Nephron (organoid): ENCODE results near the gene LEMD2.
"Not testable (repeated sequence)": the region's sequence is repeated elsewhere in the genome, so short reads cannot be mapped to it uniquely, and the experiment has no call there.

Experiments
- H3K27ac Mint-ChIP-seq, 3 experiments: 2 replicates each; pipeline ENCODE4 v1.8.0; 2020; ENCODE audit warnings: mixed read lengths in 3 of 3, mild to moderate bottlenecking in 2 of 3, moderate library complexity in 1 of 3
- H3K27me3 Mint-ChIP-seq: 2 replicates; pipeline ENCODE4 v1.8.0; 2021; ENCODE audit warnings: low read depth, mild to moderate bottlenecking, moderate library complexity, mixed read lengths
- H3K36me3 Mint-ChIP-seq: 2 replicates; pipeline ENCODE4 v1.8.0; 2020; ENCODE audit warnings: low read depth, mixed read lengths
- H3K4me1 Mint-ChIP-seq: 2 replicates; pipeline ENCODE4 v1.8.0; 2020; ENCODE audit warnings: mixed read lengths
- H3K4me3 Mint-ChIP-seq, 3 experiments: 2 replicates each; pipeline ENCODE4 v1.8.0; 2020; ENCODE audit warnings: mild to moderate bottlenecking in 3 of 3, mixed read lengths in 3 of 3, moderate library complexity in 2 of 3
- H3K9me3 Mint-ChIP-seq: 2 replicates; pipeline ENCODE4 v1.8.0; 2020; ENCODE audit warnings: mixed read lengths
- CTCF ChIP-seq, 3 experiments: fragments of 200-600 bp; sonication (generic); IDR thresholded peaks; one replicate each; pipeline ENCODE4 v1.5.0; 2021; ENCODE audit warnings: antibody characterized with exemption in 3 of 3; ENCODE audit not compliant: unreplicated experiment in 3 of 3

The LEMD2 gene

DNA sequence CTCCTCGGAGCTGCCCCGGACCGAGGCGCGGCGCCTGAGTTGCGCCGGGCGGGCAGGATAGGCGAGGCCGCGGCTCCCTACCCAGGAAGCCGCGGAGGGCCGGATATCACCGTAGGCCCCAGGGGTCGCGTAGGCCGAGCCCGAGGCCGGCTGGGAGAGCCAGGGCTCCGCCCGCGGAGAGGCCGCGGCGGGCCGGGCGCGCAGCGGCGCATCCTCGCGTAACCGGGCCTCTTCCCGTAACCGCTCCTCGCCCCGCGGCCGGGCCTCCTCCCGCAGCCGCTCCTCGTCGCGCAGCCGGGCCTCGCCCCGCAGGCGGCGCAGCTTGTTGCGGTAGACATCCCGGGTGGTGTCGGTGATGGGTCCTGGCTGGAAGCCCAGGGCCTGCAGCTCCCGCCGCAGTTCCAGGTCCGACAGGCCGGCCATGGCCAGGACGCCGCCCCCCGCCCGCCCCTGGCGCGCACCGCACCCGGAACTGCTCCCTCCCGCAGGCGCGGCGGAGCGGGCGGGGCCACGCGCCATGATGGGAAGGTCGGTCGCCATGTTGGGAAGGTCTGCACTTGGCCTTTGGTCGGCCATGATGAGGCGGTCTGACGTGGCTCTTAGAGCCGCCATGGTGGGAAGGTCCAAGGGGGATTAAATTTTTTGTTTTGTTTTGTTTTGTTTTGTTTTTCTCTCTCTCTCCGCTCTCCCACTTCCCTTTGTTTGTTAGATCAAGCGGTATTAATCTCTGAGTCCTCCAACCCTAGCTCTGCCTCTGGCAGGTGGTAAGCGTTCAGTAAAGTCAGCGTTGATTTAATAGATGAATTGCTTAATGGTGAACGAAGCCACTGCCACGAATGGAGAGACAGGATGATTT, at the start of gene LEMD2:
Gene LEMD2, minus strand, starts transcription at position 437 of the 856 bp plus-strand sequence. Its CDS starts 14 bp downstream, at position 423.
- Mint-ChIP-seq H3K27ac (peak within 1 kb of the TSS; percentile 96 to 98 (median 97)), H3K9me3 (no peaks in the 10 kb centered on the region), H3K4me1 (peaks cover 78% of the 10 kb centered on the region), H3K4me3 (peak within 1 kb of the TSS; percentile 95 to 96 (median 96)), H3K27me3 (peaks cover 6% of the 10 kb centered on the region), H3K36me3 (peaks cover 19% of the 10 kb centered on the region)
- no peak for TF ChIP-seq CTCF (IDR thresholded peaks at IDR 0.05; ENCODE audit: unreplicated experiment in 3 of 3)

DNA sequence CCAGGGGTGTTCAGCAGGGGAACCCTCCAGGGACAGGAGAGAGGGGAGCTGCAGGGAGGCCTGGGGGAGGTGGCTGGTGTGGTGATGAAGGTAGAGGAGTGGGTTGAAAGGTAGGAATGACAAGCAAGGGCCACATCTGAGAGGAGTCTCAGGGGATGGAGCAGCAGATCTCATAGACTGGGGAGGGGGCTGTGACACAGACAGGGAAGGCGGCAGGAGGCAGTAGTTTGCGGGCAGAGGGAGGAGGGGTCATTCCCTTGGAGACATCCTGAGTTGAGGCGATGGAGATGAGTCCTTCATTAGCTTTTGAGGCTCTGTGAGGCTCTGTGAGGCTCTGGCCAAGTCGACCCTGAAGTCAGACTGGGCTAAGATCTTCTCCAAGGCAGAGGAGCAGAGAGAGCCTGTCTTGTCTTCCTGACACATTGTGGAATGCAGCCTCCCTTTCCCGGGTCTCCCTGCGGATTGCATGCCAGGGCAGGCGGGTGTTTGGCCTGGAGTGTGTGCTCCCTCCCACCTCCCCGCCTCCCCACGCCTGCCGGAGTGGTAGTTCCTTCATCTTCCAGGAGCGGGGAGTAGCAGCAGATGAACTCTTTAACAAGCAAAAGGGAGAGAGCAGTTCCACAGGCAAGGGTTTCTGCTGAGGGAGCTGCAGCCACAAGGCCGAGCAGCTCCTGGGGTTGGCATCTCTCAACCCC, 49.2 kb upstream of the LEMD2 start:
- Mint-ChIP-seq H3K4me1 (peaks cover 61% of the 10 kb centered on the region), H3K4me3 (peak overlapping the region in 2 of 3 experiments; percentile 22 to 28), H3K27me3 (peaks cover 8% of the 10 kb centered on the region), H3K9me3 (peaks cover 8% of the 10 kb centered on the region), H3K27ac (peak overlapping the region; percentile 93 to 97 (median 96)), H3K36me3 (peaks cover 4% of the 10 kb centered on the region)
- peak in 1 of 3 experiments; percentile 9 for TF ChIP-seq CTCF (IDR thresholded peaks at IDR 0.05; ENCODE audit: unreplicated experiment in 3 of 3)

GRCh38 chr6:33836806-33837469, 48.0 kb upstream of the LEMD2 start:
- Mint-ChIP-seq H3K9me3 (peaks cover 8% of the 10 kb centered on the region), H3K27ac (peak overlapping the region in 1 of 3 experiments; percentile 97), H3K4me3 (no peak overlapping the region), H3K27me3 (peaks cover 8% of the 10 kb centered on the region), H3K4me1 (peaks cover 57% of the 10 kb centered on the region), H3K36me3 (peaks cover 4% of the 10 kb centered on the region)
- TF ChIP-seq CTCF (IDR thresholded peaks at IDR 0.05; ENCODE audit: unreplicated experiment in 3 of 3), result no peak

DNA sequence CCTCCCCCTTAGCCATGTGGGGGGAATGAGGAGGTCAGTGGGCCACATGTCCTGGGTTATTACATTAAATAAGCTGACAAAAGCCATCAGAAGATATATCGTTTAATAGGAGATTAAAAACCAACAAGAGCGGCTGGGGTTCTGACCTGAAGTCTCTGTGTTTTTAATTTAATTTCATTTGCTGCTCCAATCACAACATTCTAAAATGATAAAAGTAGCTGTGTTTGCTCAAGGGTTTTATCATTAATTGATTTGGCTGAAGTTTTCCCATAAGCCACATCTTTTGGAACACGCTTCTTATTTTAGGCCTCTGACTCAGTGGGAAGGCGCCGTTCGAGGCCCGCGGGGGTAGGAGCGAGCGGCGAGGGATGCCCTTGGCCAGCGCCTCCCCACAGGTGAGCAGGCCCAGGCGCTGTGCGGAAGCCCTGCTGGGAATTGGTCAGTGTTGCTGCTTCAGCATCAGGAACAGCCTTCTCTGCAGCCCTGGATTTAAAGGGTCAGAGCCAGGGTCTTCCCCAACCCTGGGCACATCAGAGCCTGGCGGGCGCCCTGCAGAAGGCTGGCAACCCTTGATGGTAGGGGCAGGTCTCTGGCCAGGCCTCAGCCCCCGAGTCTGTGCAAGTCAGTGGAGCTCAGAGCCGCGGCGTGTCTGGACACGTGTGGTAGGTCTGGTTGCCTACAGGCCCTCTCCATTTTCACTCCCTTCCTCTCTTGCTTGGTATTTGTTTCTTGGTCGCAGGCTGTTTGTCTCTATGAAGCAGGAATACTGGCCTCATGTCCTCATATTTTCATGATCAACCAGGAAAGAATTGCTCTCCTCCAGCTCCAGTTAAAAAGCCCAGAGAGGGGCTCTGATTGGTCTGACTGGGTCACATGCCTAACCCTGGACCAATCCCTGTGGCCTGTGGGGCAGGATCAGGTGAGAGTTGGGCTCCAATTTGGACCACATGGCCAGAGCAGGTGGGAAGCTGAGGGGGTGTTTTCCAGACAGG, 45.8 kb upstream of the LEMD2 start:
- H3K4me3 Mint-ChIP-seq, result no peak overlapping the region
- H3K27ac Mint-ChIP-seq, result peak overlapping the region in 1 of 3 experiments; percentile 4
- peaks cover 39% of the 10 kb centered on the region for H3K4me1 Mint-ChIP-seq
- H3K36me3 Mint-ChIP-seq, result peaks cover 4% of the 10 kb centered on the region
- TF ChIP-seq CTCF (IDR thresholded peaks at IDR 0.05; ENCODE audit: unreplicated experiment in 3 of 3), result no peak
- peaks cover 14% of the 10 kb centered on the region for H3K27me3 Mint-ChIP-seq
- H3K9me3 Mint-ChIP-seq, result peaks cover 8% of the 10 kb centered on the region

- Mint-ChIP-seq H3K36me3 (peaks cover 4% of the 10 kb centered on the region), H3K9me3 (peaks cover 8% of the 10 kb centered on the region), H3K4me3 (no peak overlapping the region), H3K27me3 (peaks cover 16% of the 10 kb centered on the region), H3K27ac (no peak overlapping the region), H3K4me1 (peaks cover 35% of the 10 kb centered on the region)
- TF ChIP-seq CTCF (IDR thresholded peaks at IDR 0.05; ENCODE audit: unreplicated experiment in 3 of 3), result no peak
Measured at GRCh38 chr6:33833599-33833998, 44.7 kb upstream of the LEMD2 start.

- peaks cover 35% of the 10 kb centered on the region for H3K4me1 Mint-ChIP-seq
Measured at GRCh38 chr6:33832831-33833230, 43.9 kb upstream of the LEMD2 start.

DNA sequence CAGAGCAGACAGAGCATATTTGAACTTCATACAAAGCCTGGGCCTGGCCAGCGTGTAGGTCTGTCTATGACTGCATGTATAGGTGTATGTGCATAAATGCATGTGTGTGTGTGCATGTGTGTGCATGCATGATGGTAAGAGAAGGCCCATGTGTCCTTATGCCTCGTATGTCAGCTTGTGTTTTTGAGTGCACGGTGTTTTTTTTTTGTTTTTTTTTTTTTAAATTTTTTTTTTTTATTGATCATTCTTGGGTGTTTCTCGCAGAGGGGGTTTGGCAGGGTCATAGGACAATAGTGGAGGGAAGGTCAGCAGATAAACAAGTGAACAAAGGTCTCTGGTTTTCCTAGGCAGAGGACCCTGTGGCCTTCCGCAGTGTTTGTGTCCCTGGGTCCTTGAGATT, 42.8 kb upstream of the LEMD2 start:
- peaks cover 25% of the 10 kb centered on the region for H3K27me3 Mint-ChIP-seq
- H3K4me3 Mint-ChIP-seq, H3K36me3 Mint-ChIP-seq, H3K9me3 Mint-ChIP-seq, H3K27ac Mint-ChIP-seq: not testable (repeated sequence)
- H3K4me1 Mint-ChIP-seq, result peaks cover 31% of the 10 kb centered on the region

More at GRCh38 chr6:33832831-33833230, 43.9 kb upstream of the LEMD2 start:
- not testable (repeated sequence) for H3K36me3 Mint-ChIP-seq, H3K27ac Mint-ChIP-seq, H3K4me3 Mint-ChIP-seq, H3K9me3 Mint-ChIP-seq
- H3K27me3 Mint-ChIP-seq, result peaks cover 18% of the 10 kb centered on the region
